HEK293 (cell line): Measurements from ENCODE around the gene MYO7B.

ENCODE experiments used
- CTCF ChIA-PET: fragments of 350-600 bp; formaldehyde crosslinking; extraction: SDS; loops from one replicate; lab custom pipeline; 2021; ENCODE audit warnings: antibody characterized with exemption; lab: Yijun Ruan, JAX
- POLR2A ChIA-PET: fragments of 300-600 bp; formaldehyde crosslinking; extraction: SDS; loops from one replicate; lab custom pipeline; 2020; ENCODE audit warnings: antibody characterized with exemption, inconsistent platforms; lab: Yijun Ruan, JAX
- H3K27ac ChIP-seq: fragments of 200-500 bp; sonication (Bioruptor generic); 2 replicates; pipeline ENCODE4 v1.5.1; 2014; ENCODE audit warnings: low read depth, low read length, control low read depth, inconsistent platforms; ENCODE audit errors: extremely low read depth
- H3K36me3 ChIP-seq, 2 experiments: fragments of 200-500 bp in 1 of 2; sonication (Bioruptor generic) in 1 of 2; 1 replicate in 1 of 2; 2 replicates in 1 of 2; pipeline ENCODE4 v1.5.1; 2014 to 2017; ENCODE audit warnings: inconsistent platforms in 2 of 2, low read length in 2 of 2; ENCODE audit not compliant: control insufficient read depth in 2 of 2, insufficient read depth in 1 of 2
- H3K4me1 ChIP-seq: fragments of 200-500 bp; sonication (Bioruptor generic); 2 replicates; pipeline ENCODE4 v1.5.1; 2014; ENCODE audit warnings: mild to moderate bottlenecking, low read length, inconsistent platforms; ENCODE audit not compliant: control insufficient read depth, insufficient read depth
- H3K4me3 ChIP-seq: 2 replicates; pipeline ENCODE4 v1.5.1; 2011; ENCODE audit warnings: low read depth, mild to moderate bottlenecking, control low read depth, low read length, moderate library complexity
- H3K9me3 ChIP-seq: fragments of 200-500 bp; sonication (Bioruptor generic); 2 replicates; pipeline ENCODE4 v1.5.1; 2014; ENCODE audit warnings: low read depth, low read length, inconsistent platforms; ENCODE audit not compliant: control insufficient read depth, insufficient read depth
- GLI2 ChIP-seq: fragments of 450-650 bp; formaldehyde crosslinking; IDR thresholded peaks from 2 replicates; pipeline ENCODE4; 2017; ENCODE audit warnings: missing biosample characterization, missing genetic modification characterization, low read depth, borderline replicate concordance
- SCRT2 ChIP-seq: fragments of 450-650 bp; formaldehyde crosslinking; IDR thresholded peaks from 2 replicates; pipeline ENCODE4 v1.5.1; 2016; ENCODE audit warnings: missing biosample characterization, missing genetic modification characterization
- SETDB1 ChIP-seq: IDR thresholded peaks from one replicate; pipeline ENCODE4 v1.6.1; 2017; ENCODE audit warnings: mild to moderate bottlenecking, low read length, moderate library complexity, mixed read lengths; ENCODE audit not compliant: insufficient read length
- ZBTB1 ChIP-seq: fragments of 450-650 bp; formaldehyde crosslinking; IDR thresholded peaks from 2 replicates; pipeline ENCODE4 v1.5.1; 2016; ENCODE audit warnings: missing biosample characterization, missing genetic modification characterization
- ZBTB21 ChIP-seq: fragments of 450-650 bp; formaldehyde crosslinking; IDR thresholded peaks from 2 replicates; pipeline ENCODE4 v1.5.1; 2017; ENCODE audit warnings: missing biosample characterization, missing genetic modification characterization
- ZNF112 ChIP-seq: fragments of 450-650 bp; formaldehyde crosslinking; IDR thresholded peaks from 2 replicates; pipeline ENCODE4 v1.5.0; 2017; ENCODE audit warnings: missing biosample characterization, missing genetic modification characterization
- ZNF146 ChIP-seq: fragments of 450-650 bp; formaldehyde crosslinking; IDR thresholded peaks from 2 replicates; pipeline ENCODE4 v1.5.1; 2016; ENCODE audit warnings: missing biosample characterization, missing genetic modification characterization
- ZNF19 ChIP-seq: fragments of 450-650 bp; formaldehyde crosslinking; IDR thresholded peaks from 2 replicates; pipeline ENCODE4; 2016; ENCODE audit warnings: missing biosample characterization, missing genetic modification characterization, low read depth
- ZNF221 ChIP-seq: fragments of 450-650 bp; formaldehyde crosslinking; IDR thresholded peaks from 2 replicates; pipeline ENCODE4 v1.5.1; 2017; ENCODE audit warnings: missing biosample characterization, missing genetic modification characterization, borderline replicate concordance
- ZNF341 ChIP-seq: fragments of 450-650 bp; formaldehyde crosslinking; IDR thresholded peaks from 2 replicates; pipeline ENCODE4; 2016; ENCODE audit warnings: low read depth, missing biosample characterization, missing genetic modification characterization
- ZNF473 ChIP-seq: fragments of 450-650 bp; formaldehyde crosslinking; IDR thresholded peaks from 2 replicates; pipeline ENCODE4 v1.5.1; 2017; ENCODE audit warnings: missing biosample characterization, missing genetic modification characterization
- ZNF548 ChIP-seq: fragments of 450-650 bp; formaldehyde crosslinking; IDR thresholded peaks from 2 replicates; pipeline ENCODE4 v1.5.1; 2016; ENCODE audit warnings: missing biosample characterization, missing genetic modification characterization
- ZNF549 ChIP-seq: fragments of 450-650 bp; IDR thresholded peaks from 2 replicates; pipeline ENCODE4 v1.5.1; 2018; ENCODE audit warnings: missing biosample characterization, missing genetic modification characterization, mild to moderate bottlenecking, inconsistent platforms, moderate library complexity
- ZNF596 ChIP-seq: fragments of 450-650 bp; IDR thresholded peaks from 2 replicates; pipeline ENCODE4 v1.5.0; 2018; ENCODE audit warnings: missing biosample characterization, mild to moderate bottlenecking, missing genetic modification characterization, moderate library complexity
- ZNF621 ChIP-seq: fragments of 450-650 bp; formaldehyde crosslinking; IDR thresholded peaks from 2 replicates; pipeline ENCODE4 v1.5.1; 2017; ENCODE audit warnings: missing biosample characterization, missing genetic modification characterization
- ZNF626 ChIP-seq: fragments of 450-650 bp; sonication (Bioruptor Pico); formaldehyde crosslinking; IDR thresholded peaks from 2 replicates; pipeline ENCODE4 v1.5.1; 2018; ENCODE audit warnings: missing biosample characterization, missing genetic modification characterization, inconsistent platforms
- ZNF747 ChIP-seq: fragments of 450-650 bp; formaldehyde crosslinking; IDR thresholded peaks from 2 replicates; pipeline ENCODE4 v1.5.1; 2016; ENCODE audit warnings: missing biosample characterization, missing genetic modification characterization
- TF ChIP-seq, protein P1 (sequence below): fragments of 450-650 bp; formaldehyde crosslinking; IDR thresholded peaks from 2 replicates; pipeline ENCODE4 v1.5.1; 2016; ENCODE audit warnings: missing biosample characterization, missing genetic modification characterization
- TF ChIP-seq, protein P2 (sequence below): fragments of 450-650 bp; formaldehyde crosslinking; IDR thresholded peaks from 2 replicates; pipeline ENCODE4 v1.5.1; 2016; ENCODE audit warnings: missing biosample characterization, missing genetic modification characterization, low read depth
- TF ChIP-seq, protein P3 (sequence below): fragments of 450-650 bp; formaldehyde crosslinking; IDR thresholded peaks from 2 replicates; pipeline ENCODE4 v1.5.1; 2017; ENCODE audit warnings: missing biosample characterization, missing genetic modification characterization
- TF ChIP-seq, protein P4 (sequence below): fragments of 450-650 bp; formaldehyde crosslinking; IDR thresholded peaks from 2 replicates; pipeline ENCODE4 v1.5.1; 2016; ENCODE audit warnings: missing biosample characterization, missing genetic modification characterization

The MYO7B gene

DNA sequence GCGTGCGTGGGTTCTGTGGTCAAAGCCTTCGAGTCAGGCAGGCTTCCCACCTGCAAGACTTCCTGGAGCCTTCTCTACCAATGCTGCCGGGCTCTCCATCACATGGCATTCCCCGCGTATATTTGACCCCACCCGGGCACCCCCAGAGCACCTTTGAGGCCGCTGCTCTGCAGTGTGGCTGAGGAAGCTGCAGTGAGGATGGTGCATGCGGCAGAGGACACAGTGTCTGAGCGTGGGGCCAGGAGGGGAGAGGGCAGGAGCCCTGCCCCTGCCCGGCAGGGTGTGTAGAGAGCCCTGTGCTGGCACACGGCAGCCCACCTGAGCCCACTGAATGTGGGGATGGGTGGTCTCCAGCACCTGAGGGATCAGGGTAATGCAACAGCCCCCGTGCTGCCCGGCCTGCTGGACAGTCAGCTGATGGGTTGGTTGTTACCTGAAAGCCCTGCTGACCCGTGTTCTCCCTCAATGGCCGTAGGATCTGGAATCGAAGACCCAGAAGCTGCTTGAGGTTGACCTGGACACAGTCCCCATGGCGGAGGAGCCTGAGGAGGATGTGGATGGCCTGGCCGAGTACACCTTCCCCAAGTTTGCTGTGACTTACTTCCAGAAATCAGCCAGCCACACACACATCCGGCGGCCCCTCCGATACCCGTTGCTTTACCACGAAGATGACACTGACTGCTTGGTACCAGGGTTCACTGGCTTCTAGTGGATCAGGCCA is 73.7 kb downstream of the MYO7B start:
- CTCF ChIA-PET = interaction anchor here (1.8 to 2.2 kb wide), 2 partner anchors 18 to 41 kb away, joined by 6 to 13 read pairs; no protein-coding TSS in a partner anchor
- Histone ChIP-seq H3K4me1 (no peaks in the 10 kb centered on the region), H3K36me3 (no peaks in the 10 kb centered on the region), H3K27ac (no peak overlapping the region), H3K9me3 (peaks cover 3% of the 10 kb centered on the region; the same call in 1 of the 2 replicates), H3K4me3 (no peak overlapping the region)
- POLR2A ChIA-PET = no interaction called here
- TF ChIP-seq ZNF626 (tag by site-specific recombination) = no peak
- no peak for TF ChIP-seq ZNF341 (tag by site-specific recombination)
- TF ChIP-seq, protein P1, sequence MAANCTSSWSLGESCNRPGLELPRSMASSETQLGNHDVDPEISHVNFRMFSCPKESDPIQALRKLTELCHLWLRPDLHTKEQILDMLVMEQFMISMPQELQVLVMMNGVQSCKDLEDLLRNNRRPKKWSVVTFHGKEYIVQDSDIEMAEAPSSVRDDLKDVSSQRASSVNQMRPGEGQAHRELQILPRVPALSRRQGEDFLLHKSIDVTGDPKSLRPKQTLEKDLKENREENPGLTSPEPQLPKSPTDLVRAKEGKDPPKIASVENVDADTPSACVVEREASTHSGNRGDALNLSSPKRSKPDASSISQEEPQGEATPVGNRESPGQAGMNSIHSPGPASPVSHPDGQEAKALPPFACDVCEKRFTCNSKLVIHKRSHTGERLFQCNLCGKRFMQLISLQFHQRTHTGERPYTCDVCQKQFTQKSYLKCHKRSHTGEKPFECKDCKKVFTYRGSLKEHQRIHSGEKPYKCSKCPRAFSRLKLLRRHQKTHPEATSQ (tag by site-specific recombination) = no peak
- no peak for TF ChIP-seq ZBTB1 (tag by site-specific recombination)
- no peak for TF ChIP-seq ZNF19
- no peak for TF ChIP-seq SETDB1
- TF ChIP-seq ZNF747 (tag by site-specific recombination) = no peak
- no peak for TF ChIP-seq ZNF596
- TF ChIP-seq ZNF548 (tag by site-specific recombination) = no peak
- TF ChIP-seq, protein P2, sequence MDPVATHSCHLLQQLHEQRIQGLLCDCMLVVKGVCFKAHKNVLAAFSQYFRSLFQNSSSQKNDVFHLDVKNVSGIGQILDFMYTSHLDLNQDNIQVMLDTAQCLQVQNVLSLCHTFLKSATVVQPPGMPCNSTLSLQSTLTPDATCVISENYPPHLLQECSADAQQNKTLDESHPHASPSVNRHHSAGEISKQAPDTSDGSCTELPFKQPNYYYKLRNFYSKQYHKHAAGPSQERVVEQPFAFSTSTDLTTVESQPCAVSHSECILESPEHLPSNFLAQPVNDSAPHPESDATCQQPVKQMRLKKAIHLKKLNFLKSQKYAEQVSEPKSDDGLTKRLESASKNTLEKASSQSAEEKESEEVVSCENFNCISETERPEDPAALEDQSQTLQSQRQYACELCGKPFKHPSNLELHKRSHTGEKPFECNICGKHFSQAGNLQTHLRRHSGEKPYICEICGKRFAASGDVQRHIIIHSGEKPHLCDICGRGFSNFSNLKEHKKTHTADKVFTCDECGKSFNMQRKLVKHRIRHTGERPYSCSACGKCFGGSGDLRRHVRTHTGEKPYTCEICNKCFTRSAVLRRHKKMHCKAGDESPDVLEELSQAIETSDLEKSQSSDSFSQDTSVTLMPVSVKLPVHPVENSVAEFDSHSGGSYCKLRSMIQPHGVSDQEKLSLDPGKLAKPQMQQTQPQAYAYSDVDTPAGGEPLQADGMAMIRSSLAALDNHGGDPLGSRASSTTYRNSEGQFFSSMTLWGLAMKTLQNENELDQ = no peak
- no peak for TF ChIP-seq GLI2
- TF ChIP-seq ZBTB21 (tag by site-specific recombination) = no peak

DNA sequence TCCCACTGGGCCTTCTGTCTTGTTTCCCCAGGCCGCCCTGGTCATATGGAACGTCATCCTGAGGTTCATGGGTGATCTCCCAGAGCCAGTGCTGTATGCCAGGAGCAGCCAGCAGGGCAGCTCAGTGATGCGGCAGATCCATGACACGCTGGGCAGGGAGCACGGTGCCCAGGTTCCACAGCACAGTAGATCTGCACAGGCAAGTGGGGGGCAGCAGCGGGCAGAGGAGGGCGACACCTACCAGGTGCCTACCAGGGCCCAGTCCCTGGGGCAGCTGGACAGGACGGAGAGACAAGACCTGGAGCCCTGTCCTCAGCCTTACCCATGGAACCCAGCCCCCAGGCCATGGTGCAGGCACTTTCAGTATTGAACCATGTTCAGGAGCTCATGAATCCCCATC is 74.3 kb downstream of the MYO7B start:
- Histone ChIP-seq H3K4me3 (no peak overlapping the region), H3K27ac (no peak overlapping the region), H3K4me1 (no peaks in the 10 kb centered on the region), H3K9me3 (peaks cover 3% of the 10 kb centered on the region; the same call in 1 of the 2 replicates), H3K36me3 (no peaks in the 10 kb centered on the region)
- CTCF ChIA-PET = interaction anchor here (1.8 to 2.2 kb wide), 2 partner anchors 19 to 40 kb away, joined by 6 to 13 read pairs; no protein-coding TSS in a partner anchor
- TF ChIP-seq, protein P3, sequence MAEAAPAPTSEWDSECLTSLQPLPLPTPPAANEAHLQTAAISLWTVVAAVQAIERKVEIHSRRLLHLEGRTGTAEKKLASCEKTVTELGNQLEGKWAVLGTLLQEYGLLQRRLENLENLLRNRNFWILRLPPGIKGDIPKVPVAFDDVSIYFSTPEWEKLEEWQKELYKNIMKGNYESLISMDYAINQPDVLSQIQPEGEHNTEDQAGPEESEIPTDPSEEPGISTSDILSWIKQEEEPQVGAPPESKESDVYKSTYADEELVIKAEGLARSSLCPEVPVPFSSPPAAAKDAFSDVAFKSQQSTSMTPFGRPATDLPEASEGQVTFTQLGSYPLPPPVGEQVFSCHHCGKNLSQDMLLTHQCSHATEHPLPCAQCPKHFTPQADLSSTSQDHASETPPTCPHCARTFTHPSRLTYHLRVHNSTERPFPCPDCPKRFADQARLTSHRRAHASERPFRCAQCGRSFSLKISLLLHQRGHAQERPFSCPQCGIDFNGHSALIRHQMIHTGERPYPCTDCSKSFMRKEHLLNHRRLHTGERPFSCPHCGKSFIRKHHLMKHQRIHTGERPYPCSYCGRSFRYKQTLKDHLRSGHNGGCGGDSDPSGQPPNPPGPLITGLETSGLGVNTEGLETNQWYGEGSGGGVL (tag by site-specific recombination) = no peak
- TF ChIP-seq ZNF473 (tag by site-specific recombination) (no peak), ZBTB21 (tag by site-specific recombination) (no peak), ZNF221 (tag by site-specific recombination) (no peak), ZNF146 (tag by site-specific recombination) (no peak), ZNF621 (tag by site-specific recombination) (no peak), SCRT2 (tag by site-specific recombination) (no peak), ZNF549 (tag by site-specific recombination) (no peak), ZNF112 (tag by site-specific recombination) (no peak)
- TF ChIP-seq, protein P4, sequence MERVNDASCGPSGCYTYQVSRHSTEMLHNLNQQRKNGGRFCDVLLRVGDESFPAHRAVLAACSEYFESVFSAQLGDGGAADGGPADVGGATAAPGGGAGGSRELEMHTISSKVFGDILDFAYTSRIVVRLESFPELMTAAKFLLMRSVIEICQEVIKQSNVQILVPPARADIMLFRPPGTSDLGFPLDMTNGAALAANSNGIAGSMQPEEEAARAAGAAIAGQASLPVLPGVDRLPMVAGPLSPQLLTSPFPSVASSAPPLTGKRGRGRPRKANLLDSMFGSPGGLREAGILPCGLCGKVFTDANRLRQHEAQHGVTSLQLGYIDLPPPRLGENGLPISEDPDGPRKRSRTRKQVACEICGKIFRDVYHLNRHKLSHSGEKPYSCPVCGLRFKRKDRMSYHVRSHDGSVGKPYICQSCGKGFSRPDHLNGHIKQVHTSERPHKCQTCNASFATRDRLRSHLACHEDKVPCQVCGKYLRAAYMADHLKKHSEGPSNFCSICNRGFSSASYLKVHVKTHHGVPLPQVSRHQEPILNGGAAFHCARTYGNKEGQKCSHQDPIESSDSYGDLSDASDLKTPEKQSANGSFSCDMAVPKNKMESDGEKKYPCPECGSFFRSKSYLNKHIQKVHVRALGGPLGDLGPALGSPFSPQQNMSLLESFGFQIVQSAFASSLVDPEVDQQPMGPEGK (tag by site-specific recombination) = no peak
- POLR2A ChIA-PET = no interaction called here
